ENCODE data around the gene AP5M1.
"Not testable (repeated sequence)": the region's sequence is repeated elsewhere in the genome, so short reads cannot be mapped to it uniquely, and the experiment has no call there.

AP5M1 gene

GRCh38 chr14:57317248-57317833 is 48.6 kb downstream of the AP5M1 start:
- peaks cover 6% of the 10 kb centered on the region for H3K4me1 Mint-ChIP-seq
- no peak overlapping the region for H3K27ac Mint-ChIP-seq
- H3K27me3 Mint-ChIP-seq: no peaks in the 10 kb centered on the region
- H3K4me3 Mint-ChIP-seq: no peak overlapping the region
- ATAC-seq: peak; percentile 66
- H3K36me3 Mint-ChIP-seq: no peaks in the 10 kb centered on the region
- no peaks in the 10 kb centered on the region for H3K9me3 Mint-ChIP-seq

- no peaks in the 10 kb centered on the region for H3K4me1 Mint-ChIP-seq
- H3K36me3 Mint-ChIP-seq: no peaks in the 10 kb centered on the region
- no peaks in the 10 kb centered on the region for H3K27me3 Mint-ChIP-seq
- no peak for ATAC-seq
- H3K4me3 Mint-ChIP-seq: no peak overlapping the region
- H3K9me3 Mint-ChIP-seq: no peaks in the 10 kb centered on the region
- H3K27ac Mint-ChIP-seq: no peak overlapping the region
These were observed 50.9 kb downstream of the AP5M1 start for GRCh38 chr14:57319636-57320192.

GRCh38 chr14:57323721-57324120 is 55.0 kb downstream of the AP5M1 start:
- H3K36me3 Mint-ChIP-seq: no peaks in the 10 kb centered on the region
- H3K27ac Mint-ChIP-seq: no peak overlapping the region
- no peak for ATAC-seq
- no peaks in the 10 kb centered on the region for H3K27me3 Mint-ChIP-seq
- H3K4me3 Mint-ChIP-seq: no peak overlapping the region
- no peaks in the 10 kb centered on the region for H3K9me3 Mint-ChIP-seq
- peaks cover 11% of the 10 kb centered on the region for H3K4me1 Mint-ChIP-seq

- Mint-ChIP-seq H3K4me1 (peaks cover 11% of the 10 kb centered on the region), H3K4me3 (no peak overlapping the region), H3K27ac (peak overlapping the region; percentile 58), H3K36me3 (no peaks in the 10 kb centered on the region), H3K27me3 (no peaks in the 10 kb centered on the region), H3K9me3 (no peaks in the 10 kb centered on the region)
- peak; percentile 97 for ATAC-seq
These were observed 57.5 kb downstream of the AP5M1 start for GRCh38 chr14:57326253-57326652.

- Mint-ChIP-seq H3K27ac (no peak overlapping the region), H3K9me3 (peaks cover 10% of the 10 kb centered on the region), H3K27me3 (no peaks in the 10 kb centered on the region), H3K4me3 (no peak overlapping the region), H3K36me3 (no peaks in the 10 kb centered on the region), H3K4me1 (peaks cover 11% of the 10 kb centered on the region)
- ATAC-seq: no peak
These were observed 61.1 kb downstream of the AP5M1 start for GRCh38 chr14:57329833-57330232.

- H3K4me3 Mint-ChIP-seq, H3K27ac Mint-ChIP-seq, H3K36me3 Mint-ChIP-seq, ATAC-seq, H3K4me1 Mint-ChIP-seq, H3K27me3 Mint-ChIP-seq: not testable (repeated sequence)
- H3K9me3 Mint-ChIP-seq: peaks cover 14% of the 10 kb centered on the region
These were observed 63.7 kb downstream of the AP5M1 start for GRCh38 chr14:57332475-57332874.

- H3K27me3 Mint-ChIP-seq, ATAC-seq, H3K4me3 Mint-ChIP-seq, H3K36me3 Mint-ChIP-seq, H3K27ac Mint-ChIP-seq, H3K4me1 Mint-ChIP-seq: not testable (repeated sequence)
- peaks cover 14% of the 10 kb centered on the region for H3K9me3 Mint-ChIP-seq
These were observed 65.0 kb downstream of the AP5M1 start for GRCh38 chr14:57333726-57334125.

- not testable (repeated sequence) for H3K9me3 Mint-ChIP-seq, H3K36me3 Mint-ChIP-seq, H3K4me1 Mint-ChIP-seq, ATAC-seq
- peaks cover 12% of the 10 kb centered on the region for H3K27me3 Mint-ChIP-seq
- peak overlapping the region; percentile 73 for H3K27ac Mint-ChIP-seq
- peak overlapping the region; percentile 78 for H3K4me3 Mint-ChIP-seq
These were observed 75.0 kb downstream of the AP5M1 start for GRCh38 chr14:57343545-57344297.

GRCh38 chr14:57345106-57345505 is 76.3 kb downstream of the AP5M1 start:
- Mint-ChIP-seq H3K27ac (no peak overlapping the region), H3K4me1 (no peaks in the 10 kb centered on the region), H3K36me3 (no peaks in the 10 kb centered on the region), H3K27me3 (peaks cover 22% of the 10 kb centered on the region), H3K4me3 (no peak overlapping the region), H3K9me3 (no peaks in the 10 kb centered on the region)
- no peak for ATAC-seq

GRCh38 chr14:57346741-57347140 is 78.0 kb downstream of the AP5M1 start:
- H3K27ac Mint-ChIP-seq: no peak overlapping the region
- H3K4me3 Mint-ChIP-seq: no peak overlapping the region
- H3K36me3 Mint-ChIP-seq: no peaks in the 10 kb centered on the region
- H3K27me3 Mint-ChIP-seq: peaks cover 23% of the 10 kb centered on the region
- ATAC-seq: no peak
- H3K9me3 Mint-ChIP-seq: no peaks in the 10 kb centered on the region
- H3K4me1 Mint-ChIP-seq: no peaks in the 10 kb centered on the region
